HG03354 (cell line): ENCODE measurements around the gene LONRF2.
"Not testable (repeated sequence)": the region's sequence is repeated elsewhere in the genome, so short reads cannot be mapped to it uniquely, and the experiment has no call there.

Source experiments
- ATAC-seq: cut with Tn5 transposase; IDR thresholded peaks from one replicate; pipeline ENCODE4 v1.9.1; 2021; ENCODE audit warnings: mild to moderate bottlenecking; ENCODE audit not compliant: unreplicated experiment, poor library complexity, severe bottlenecking

Gene LONRF2

DNA sequence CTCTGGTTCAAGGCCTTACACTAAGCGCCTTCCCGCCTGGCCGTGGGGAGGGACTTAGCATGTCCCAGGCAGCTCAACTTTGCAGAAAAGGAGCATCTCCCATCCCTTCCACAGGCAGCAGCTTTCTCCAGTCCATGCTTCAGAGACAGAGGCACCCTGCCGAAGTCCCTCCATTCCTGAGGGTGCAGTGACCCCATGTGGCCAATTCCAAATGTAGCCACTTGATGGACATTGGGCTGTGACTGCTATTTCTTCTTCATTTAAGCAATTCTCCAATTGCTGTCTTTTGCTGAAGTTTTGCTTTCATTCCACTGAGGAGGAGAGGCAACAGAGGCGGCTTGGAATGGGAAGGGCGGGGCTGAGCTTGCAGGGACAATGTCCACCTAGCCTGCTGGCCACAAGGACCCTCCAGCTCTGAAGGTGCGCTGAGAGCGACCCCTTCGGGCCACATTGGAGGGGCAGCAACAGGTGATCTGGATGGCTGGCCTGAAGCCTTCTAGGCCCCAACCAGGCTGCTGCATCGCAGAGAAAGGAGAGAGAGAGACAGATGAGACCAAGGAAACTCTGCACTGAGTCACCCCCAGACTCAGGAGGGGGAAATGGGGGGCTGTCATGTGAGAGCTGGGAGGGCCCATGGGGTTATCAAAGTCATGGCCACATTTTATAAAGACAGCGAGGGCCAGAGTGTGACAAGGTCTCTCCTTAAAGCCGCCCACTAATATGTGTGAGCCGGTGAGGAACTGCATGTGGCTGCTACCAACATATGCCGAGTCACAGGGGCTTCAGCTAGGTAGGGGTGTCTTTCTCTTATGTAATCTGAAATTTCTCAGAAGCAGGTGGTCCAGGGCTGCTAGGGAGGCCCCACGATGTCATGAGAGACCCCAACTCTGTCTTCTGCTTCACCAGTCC is 61.3 kb downstream of the LONRF2 start:
- ATAC-seq = peak; percentile 55

- no peak for ATAC-seq
Measured at GRCh38 chr2:100259106-100259505, 63.2 kb downstream of the LONRF2 start.

- no peak for ATAC-seq
Measured at GRCh38 chr2:100257939-100258338, 64.4 kb downstream of the LONRF2 start.

DNA sequence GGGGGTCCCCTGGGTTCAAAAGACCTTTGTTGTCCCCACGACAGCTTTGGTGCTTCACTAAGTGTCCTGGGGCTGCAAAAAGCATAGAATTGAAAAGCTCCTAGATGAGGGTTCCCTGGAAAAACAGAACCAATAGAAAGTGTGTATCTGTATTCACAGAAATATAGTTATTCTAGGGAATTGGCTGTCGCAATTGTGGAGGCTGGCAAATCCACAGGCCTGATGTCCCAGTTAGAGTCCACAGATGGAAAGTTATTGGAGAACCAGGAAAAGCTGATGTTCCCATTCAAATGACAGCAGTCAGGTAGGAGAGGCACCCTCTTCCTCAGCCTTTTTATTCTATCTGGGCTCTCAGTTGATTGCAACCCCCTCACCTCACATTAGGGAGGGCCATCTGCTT is 65.5 kb downstream of the LONRF2 start:
- ATAC-seq = no peak

- no peak for ATAC-seq
Measured at GRCh38 chr2:100256416-100256815, 65.9 kb downstream of the LONRF2 start.

DNA sequence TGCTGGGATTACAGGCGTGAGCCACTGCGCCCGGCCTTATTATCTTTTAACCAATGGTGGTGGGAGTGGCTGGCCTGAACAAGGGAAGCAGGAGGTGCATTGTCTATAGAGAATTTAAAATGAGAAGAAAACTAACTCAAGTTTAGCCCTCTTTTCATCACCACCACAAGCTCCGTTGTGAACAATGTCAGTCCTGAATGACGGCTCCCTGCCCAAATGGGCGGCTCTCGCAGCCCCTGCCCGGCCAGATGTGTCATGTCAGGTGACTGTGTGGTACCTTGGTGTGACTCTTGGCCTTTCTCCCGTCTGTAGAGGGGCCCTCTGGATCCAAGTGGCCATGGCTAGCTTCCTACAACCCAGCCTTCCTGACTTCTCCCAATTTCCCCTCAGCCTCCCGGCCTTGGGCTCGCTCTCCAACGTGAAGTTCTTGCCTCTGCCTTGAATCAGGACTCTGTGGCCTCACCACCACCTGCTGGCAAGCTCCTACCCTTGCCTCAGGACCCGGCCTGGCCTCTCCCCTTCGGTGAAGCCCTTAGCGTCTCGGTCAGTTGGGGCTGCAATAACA is 67.6 kb downstream of the LONRF2 start:
- no peak for ATAC-seq

DNA sequence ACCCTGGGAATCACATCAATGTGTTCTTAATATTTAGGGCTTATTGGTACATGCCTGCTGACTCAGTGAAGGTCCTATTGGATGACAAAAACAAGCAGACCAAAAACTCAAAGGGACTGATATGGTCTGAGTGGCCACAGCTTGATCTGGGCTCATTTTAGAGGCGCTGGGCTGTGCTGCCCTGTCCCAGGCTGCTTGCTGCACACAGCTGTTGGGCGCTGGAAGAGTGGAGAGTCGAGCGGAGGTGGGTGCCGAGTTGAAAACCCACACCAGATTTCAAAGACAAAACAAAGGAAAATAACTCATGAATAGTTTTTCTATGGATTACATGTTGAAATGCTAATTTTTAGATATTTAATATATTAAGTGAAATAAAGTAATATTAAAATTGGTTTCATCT is 68.5 kb downstream of the LONRF2 start:
- ATAC-seq = no peak

- ATAC-seq = no peak
Measured at GRCh38 chr2:100252811-100253698, 69.2 kb downstream of the LONRF2 start.

- ATAC-seq = no peak
Measured at GRCh38 chr2:100250645-100251044, 71.7 kb downstream of the LONRF2 start.

GRCh38 chr2:100248971-100249370 is 73.3 kb downstream of the LONRF2 start:
- no peak for ATAC-seq

GRCh38 chr2:100248556-100248955 is 73.7 kb downstream of the LONRF2 start:
- not testable (repeated sequence) for ATAC-seq

GRCh38 chr2:100248044-100248330 is 74.3 kb downstream of the LONRF2 start:
- ATAC-seq = peak; percentile 34

DNA sequence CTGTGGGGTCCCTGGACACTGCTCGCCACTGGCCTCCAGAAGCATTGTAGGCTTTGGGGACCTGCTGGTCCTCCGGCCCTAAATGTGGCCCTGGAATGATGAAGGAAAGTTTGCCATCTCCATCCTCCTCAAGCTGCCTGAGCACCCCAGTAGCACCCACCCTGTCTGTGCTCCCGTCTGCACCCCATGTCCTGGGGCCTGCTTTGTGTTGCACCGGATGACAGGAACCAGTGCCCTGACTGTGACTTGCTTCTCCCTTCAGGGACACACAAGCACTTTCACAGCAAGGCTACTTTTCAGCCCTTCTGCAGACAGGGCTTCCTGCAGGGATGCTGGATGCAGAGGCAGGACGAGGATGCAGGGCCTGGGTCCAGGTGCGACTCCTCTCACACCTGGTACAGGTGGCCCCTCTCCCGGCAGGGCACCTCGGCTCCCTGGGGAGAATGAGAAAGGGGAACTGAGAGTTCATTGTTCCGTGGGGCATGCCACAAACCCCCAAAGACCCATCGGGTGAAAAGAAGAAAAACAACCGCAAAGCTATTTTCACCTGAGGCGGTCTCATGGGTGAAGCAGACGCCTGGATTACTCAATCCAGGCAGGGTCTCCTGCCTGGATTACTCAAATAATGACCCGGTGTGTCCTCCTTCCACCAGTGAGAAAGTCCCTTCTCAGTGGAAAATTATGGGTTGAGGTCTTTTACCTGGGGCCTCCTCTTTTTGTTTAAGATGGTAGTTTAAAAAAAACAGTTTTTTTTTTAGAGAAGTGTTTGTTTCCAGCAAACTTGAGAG is 74.9 kb downstream of the LONRF2 start:
- peak; percentile 84 for ATAC-seq

GRCh38 chr2:100246163-100247145 is 75.8 kb downstream of the LONRF2 start:
- no peak for ATAC-seq

DNA sequence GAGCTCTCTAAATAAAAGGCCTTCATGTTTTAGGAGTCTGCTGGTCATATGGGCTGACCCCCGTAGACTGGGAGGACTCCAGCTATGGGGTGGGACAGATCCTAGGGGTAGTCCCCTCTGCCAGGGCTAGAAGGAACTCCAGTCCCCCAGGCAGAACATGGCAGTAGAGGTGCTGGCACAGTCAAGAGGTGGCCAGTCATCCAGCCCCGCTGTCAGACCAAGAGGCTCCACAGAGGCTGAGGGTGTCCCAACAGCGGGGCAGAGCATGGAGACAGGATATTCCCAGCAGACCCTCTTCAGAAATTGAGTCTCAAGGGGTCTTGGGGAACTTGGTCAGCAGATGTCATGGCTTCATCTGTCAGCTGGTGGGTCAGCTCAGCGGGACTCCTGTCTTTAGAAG is 76.6 kb downstream of the LONRF2 start:
- no peak for ATAC-seq

DNA sequence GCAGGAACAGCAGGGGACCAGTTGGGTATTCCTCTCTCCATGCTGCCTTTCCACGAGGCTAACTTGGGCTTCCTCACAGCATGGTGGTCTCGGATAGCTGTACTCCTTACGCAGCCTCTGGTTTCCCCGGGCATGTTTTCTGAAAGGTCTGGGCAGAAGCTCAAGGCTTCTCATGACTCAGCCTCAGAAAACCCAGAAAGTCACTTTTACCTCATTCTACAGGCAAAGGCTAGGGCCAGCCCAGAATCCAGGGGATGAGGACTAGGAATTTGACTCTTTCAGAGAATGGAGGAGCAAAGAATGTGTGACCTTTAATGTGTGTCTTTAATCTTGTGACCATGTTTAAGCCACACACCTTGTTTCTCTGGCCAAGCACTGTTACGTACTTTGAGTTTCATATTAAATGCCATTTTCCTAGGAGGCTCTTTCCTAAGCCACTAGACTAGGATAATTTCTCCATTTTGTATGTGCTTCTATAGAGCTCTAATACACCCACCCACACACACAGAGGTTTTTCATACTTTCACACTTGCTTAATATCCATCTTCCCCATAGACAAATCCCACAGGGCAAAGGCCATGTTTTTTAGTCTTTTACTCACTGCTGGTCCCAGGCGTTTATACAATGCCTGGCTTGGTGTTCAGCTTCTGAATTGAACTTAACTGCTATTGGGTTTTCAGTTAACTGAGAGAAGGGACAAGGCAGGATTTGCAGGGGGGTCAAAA is 77.3 kb downstream of the LONRF2 start:
- ATAC-seq = no peak

GRCh38 chr2:100243631-100244030 is 78.7 kb downstream of the LONRF2 start:
- ATAC-seq = no peak
